ENCODE measurements around the gene SERPINC1.
"Not testable (repeated sequence)": the region's sequence is repeated elsewhere in the genome, so short reads cannot be mapped to it uniquely, and the experiment has no call there.

SERPINC1 gene

GRCh38 chr1:173917149-173917548 is at the start of gene SERPINC1:
TSS of gene SERPINC1 (minus strand) at chr1:173917327. CDS start at chr1:173917259, 68 bp downstream.
- no peak for DNase-seq (ENCODE audit: low spot score)

GRCh38 chr1:173965896-173966295 is 48.8 kb upstream of the SERPINC1 start:
- not testable (repeated sequence) for DNase-seq (ENCODE audit: low spot score)

GRCh38 chr1:173963477-173963876 is 46.4 kb upstream of the SERPINC1 start:
- no peak for DNase-seq (ENCODE audit: low spot score)

GRCh38 chr1:173960625-173961024 is 43.5 kb upstream of the SERPINC1 start:
- no peak for DNase-seq (ENCODE audit: low spot score)

- DNase-seq (ENCODE audit: low spot score): no peak
Observed at GRCh38 chr1:173954179-173954578, 37.1 kb upstream of the SERPINC1 start.

- DNase-seq (ENCODE audit: low spot score): no peak
Observed at GRCh38 chr1:173948594-173948993, 31.5 kb upstream of the SERPINC1 start.

GRCh38 chr1:173946380-173946921 is 29.3 kb upstream of the SERPINC1 start:
- no peak for DNase-seq (ENCODE audit: low spot score)

- DNase-seq (ENCODE audit: low spot score): no peak
Observed at GRCh38 chr1:173937062-173937461, 19.9 kb upstream of the SERPINC1 start.

- no peak for DNase-seq (ENCODE audit: low spot score)
Observed at GRCh38 chr1:173934440-173934839, 17.3 kb upstream of the SERPINC1 start.

GRCh38 chr1:173930541-173930940 is 13.4 kb upstream of the SERPINC1 start:
- not testable (repeated sequence) for DNase-seq (ENCODE audit: low spot score)

- DNase-seq (ENCODE audit: low spot score): no peak
Observed at GRCh38 chr1:173925306-173926242, 8.4 kb upstream of the SERPINC1 start.

GRCh38 chr1:173920861-173921260 is 3.7 kb upstream of the SERPINC1 start:
- no peak for DNase-seq (ENCODE audit: low spot score)

- DNase-seq (ENCODE audit: low spot score): no peak
Observed at GRCh38 chr1:173917635-173918493, 737 bp upstream of the SERPINC1 start.

- DNase-seq (ENCODE audit: low spot score): no peak
Observed at GRCh38 chr1:173916667-173917066, 460 bp downstream of the SERPINC1 start.

- DNase-seq (ENCODE audit: low spot score): no peak
Observed at GRCh38 chr1:173915596-173915995, 1.5 kb downstream of the SERPINC1 start.

- no peak for DNase-seq (ENCODE audit: low spot score)
Observed at GRCh38 chr1:173914366-173914871, 2.7 kb downstream of the SERPINC1 start.

- no peak for DNase-seq (ENCODE audit: low spot score)
Observed at GRCh38 chr1:173913111-173913510, 4.0 kb downstream of the SERPINC1 start.

GRCh38 chr1:173903827-173904531 is 13.1 kb downstream of the SERPINC1 start:
- no peak for DNase-seq (ENCODE audit: low spot score)

GRCh38 chr1:173900992-173901391 is 16.1 kb downstream of the SERPINC1 start:
- DNase-seq (ENCODE audit: low spot score): no peak

- DNase-seq (ENCODE audit: low spot score): no peak
Observed at GRCh38 chr1:173900427-173900826, 16.7 kb downstream of the SERPINC1 start.

- DNase-seq (ENCODE audit: low spot score): no peak
Observed at GRCh38 chr1:173894189-173894588, 22.9 kb downstream of the SERPINC1 start.

- DNase-seq (ENCODE audit: low spot score): no peak
Observed at GRCh38 chr1:173893611-173894010, 23.5 kb downstream of the SERPINC1 start.

Data from ecto neural progenitor cell (in vitro differentiated cells).